PC-3 (cell line): ENCODE results near the gene NCOA7. TPM values are rescaled to one million over a fixed set of nuclear protein-coding genes. Genes with fewer than 3 reads are reported as not detected.

Experiments
- ATAC-seq: fragments of 200-7000 bp; cut with Tn5 transposase; 2 replicates; pipeline ENCODE4 v1.9.1; 2020; ENCODE audit warnings: mild to moderate bottlenecking, moderate library complexity
- BruUV-seq: library from RNA; stranded (reverse); fragments of 400-500 nt; replicated peaks from 2 replicates; lab custom pipeline; 2021; lab: Mats Ljungman, UMichigan
- CTCF ChIA-PET: fragments of 300-600 bp; sonication (Branson Sonifier 250); formaldehyde crosslinking; loops from one replicate; lab custom pipeline; 2022; ENCODE audit warnings: antibody characterized with exemption; lab: Charles Lee
- POLR2A ChIA-PET: fragments of 300-600 bp; sonication (Branson Sonifier 250); formaldehyde crosslinking; loops from one replicate; lab custom pipeline; 2022; ENCODE audit warnings: antibody characterized with exemption; ENCODE audit not compliant: unreplicated experiment; lab: Charles Lee
- DNase-seq: peaks from one replicate; pipeline ENCODE4 v3.0.0-alpha.2; 2015
- H2AFZ ChIP-seq: fragments of 300-600 bp; sonication (generic); 2 replicates; pipeline ENCODE4 v1.6.0; 2016; ENCODE audit warnings: antibody characterized with exemption, low read length
- H3F3A ChIP-seq: fragments of 300-600 bp; sonication (generic); one replicate; pipeline ENCODE4 v1.6.0; 2017; ENCODE audit warnings: antibody characterized with exemption, low read length, control low read depth, mild to moderate bottlenecking; ENCODE audit not compliant: unreplicated experiment
- H3K27ac ChIP-seq: fragments of 300-600 bp; sonication (generic); 2 replicates; pipeline ENCODE4 v1.5.1; 2016; ENCODE audit warnings: mild to moderate bottlenecking, low read length
- H3K27me3 ChIP-seq: fragments of 300-600 bp; sonication (generic); 2 replicates; pipeline ENCODE4 v1.6.1; 2016; ENCODE audit warnings: low read length, mixed read lengths
- H3K36me3 ChIP-seq: fragments of 300-600 bp; sonication (generic); 2 replicates; pipeline ENCODE4 v1.6.1; 2016; ENCODE audit warnings: low read depth, mixed run types, low read length, mixed read lengths
- H3K4me1 ChIP-seq: fragments of 300-600 bp; sonication (generic); 2 replicates; pipeline ENCODE4 v1.5.1; 2016; ENCODE audit warnings: low read length; ENCODE audit not compliant: insufficient read depth
- H3K4me2 ChIP-seq: fragments of 300-600 bp; sonication (generic); 2 replicates; pipeline ENCODE4 v1.6.0; 2016; ENCODE audit warnings: low read length
- H3K4me3 ChIP-seq: fragments of 300-600 bp; sonication (generic); 2 replicates; pipeline ENCODE4 v1.5.1; 2016; ENCODE audit warnings: mild to moderate bottlenecking, low read length, mixed read lengths
- H3K79me2 ChIP-seq: fragments of 300-600 bp; sonication (generic); 2 replicates; pipeline ENCODE4 v1.6.1; 2017; ENCODE audit warnings: low read length, mixed read lengths
- H3K9ac ChIP-seq: fragments of 300-600 bp; sonication (generic); 2 replicates; pipeline ENCODE4 v1.6.0; 2016; ENCODE audit warnings: mild to moderate bottlenecking, low read length
- H3K9me2 ChIP-seq: fragments of 300-600 bp; sonication (generic); replicated peaks from 2 replicates; pipeline ENCODE4 v1.6.1; 2016; ENCODE audit warnings: mixed run types, low read length, mixed read lengths
- H3K9me3 ChIP-seq: fragments of 300-600 bp; sonication (generic); 2 replicates; pipeline ENCODE4 v1.6.1; 2016; ENCODE audit warnings: low read length, mixed read lengths
- H4K20me1 ChIP-seq: fragments of 300-600 bp; sonication (generic); 2 replicates; pipeline ENCODE4 v1.6.1; 2016; ENCODE audit warnings: low read length, mixed read lengths
- EZH2 ChIP-seq: fragments of 300-600 bp; sonication (generic); IDR thresholded peaks from one replicate; pipeline ENCODE4 v1.6.1; 2017; ENCODE audit warnings: antibody characterized with exemption, mild to moderate bottlenecking, low read length; ENCODE audit not compliant: unreplicated experiment
- EZH2phosphoT487 ChIP-seq: fragments of 300-600 bp; sonication (generic); IDR thresholded peaks from 2 replicates; pipeline ENCODE4 v1.6.1; 2018; ENCODE audit warnings: mild to moderate bottlenecking, antibody characterized with exemption, low read length, borderline replicate concordance
- intact Hi-C: fragments of 100-400 bp; cut with micrococcal nuclease; formaldehyde crosslinking; loops from 2 replicates; pipeline ENCODE4 v1.9.0; 2023
- total RNA-seq: library from RNA; depleted of rRNA; stranded (reverse); fragments of >200 nt; gene quantifications from 2 replicates; pipeline ENCODE4 v1.2.3, GENCODE V29; 2014
- TF ChIP-seq, protein P1 (sequence below): fragments of 300-600 bp; sonication (generic); conservative IDR thresholded peaks from 2 replicates; pipeline ENCODE4 v1.5.1; 2017; ENCODE audit warnings: antibody characterized with exemption, low read depth, mild to moderate bottlenecking, low read length

The NCOA7 gene
- total RNA-seq, 1 experiment from 2014 or later, result 13.4 TPM

DNA sequence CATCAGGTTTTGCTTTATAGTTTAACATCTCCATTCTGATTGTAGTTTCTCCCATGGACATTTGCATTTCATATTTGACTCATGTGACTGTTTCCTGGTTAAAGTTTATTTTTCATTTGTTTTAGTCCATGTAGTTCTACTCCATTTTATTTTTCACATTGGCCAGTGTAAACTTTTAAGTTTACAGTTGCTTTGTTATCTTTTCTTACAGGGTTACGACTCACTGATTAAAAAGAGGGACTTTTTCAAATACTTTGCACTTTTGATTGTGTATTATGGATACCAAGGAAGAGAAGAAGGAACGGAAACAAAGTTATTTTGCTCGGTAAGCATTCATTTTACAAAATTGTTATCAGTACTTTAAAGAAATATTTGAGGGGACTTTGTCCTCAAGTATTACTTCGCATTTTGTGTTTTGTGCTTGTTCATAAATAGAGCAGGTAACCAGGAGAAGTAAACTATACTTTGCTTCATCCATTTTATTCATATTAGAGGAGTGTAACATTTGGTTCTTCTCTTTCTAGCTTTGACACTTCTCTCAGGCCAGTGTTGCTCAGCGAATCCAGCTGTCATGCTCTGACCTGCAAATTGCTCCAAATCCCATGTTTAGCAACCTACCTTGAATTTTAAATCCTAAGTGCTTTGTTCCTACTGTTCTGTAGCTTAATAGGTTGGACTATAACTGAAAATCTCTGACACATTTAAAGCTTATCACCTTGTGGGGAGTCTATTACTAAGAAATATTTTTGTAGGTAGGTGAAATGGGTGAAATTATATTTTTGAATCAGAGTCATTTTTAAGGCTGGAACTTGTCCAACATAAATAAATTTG, 24.5 kb downstream of the NCOA7 start:
- ChIA-PET CTCF (interaction anchor here (0.7 kb wide), 1 partner anchor 8 kb away, joined by 3 read pairs; no protein-coding TSS in a partner anchor), POLR2A (no interaction called here)
- Histone ChIP-seq H3K36me3 (no peaks in the 10 kb centered on the region), H3K9me2 (no peaks in the 10 kb centered on the region), H3K4me3 (no peak overlapping the region), H3K4me1 (peaks cover 16% of the 10 kb centered on the region), H3K9me3 (no peaks in the 10 kb centered on the region), H4K20me1 (no peaks in the 10 kb centered on the region), H3K27me3 (no peaks in the 10 kb centered on the region), H3K79me2 (no peaks in the 10 kb centered on the region), H3K9ac (no peak overlapping the region), H3K27ac (no peak overlapping the region), H2AFZ (no peak overlapping the region), H3K4me2 (no peak overlapping the region), H3F3A (no peaks in the 10 kb centered on the region)
- no peak for DNase-seq
- TF ChIP-seq EZH2, result no peak
- TF ChIP-seq, protein P1, sequence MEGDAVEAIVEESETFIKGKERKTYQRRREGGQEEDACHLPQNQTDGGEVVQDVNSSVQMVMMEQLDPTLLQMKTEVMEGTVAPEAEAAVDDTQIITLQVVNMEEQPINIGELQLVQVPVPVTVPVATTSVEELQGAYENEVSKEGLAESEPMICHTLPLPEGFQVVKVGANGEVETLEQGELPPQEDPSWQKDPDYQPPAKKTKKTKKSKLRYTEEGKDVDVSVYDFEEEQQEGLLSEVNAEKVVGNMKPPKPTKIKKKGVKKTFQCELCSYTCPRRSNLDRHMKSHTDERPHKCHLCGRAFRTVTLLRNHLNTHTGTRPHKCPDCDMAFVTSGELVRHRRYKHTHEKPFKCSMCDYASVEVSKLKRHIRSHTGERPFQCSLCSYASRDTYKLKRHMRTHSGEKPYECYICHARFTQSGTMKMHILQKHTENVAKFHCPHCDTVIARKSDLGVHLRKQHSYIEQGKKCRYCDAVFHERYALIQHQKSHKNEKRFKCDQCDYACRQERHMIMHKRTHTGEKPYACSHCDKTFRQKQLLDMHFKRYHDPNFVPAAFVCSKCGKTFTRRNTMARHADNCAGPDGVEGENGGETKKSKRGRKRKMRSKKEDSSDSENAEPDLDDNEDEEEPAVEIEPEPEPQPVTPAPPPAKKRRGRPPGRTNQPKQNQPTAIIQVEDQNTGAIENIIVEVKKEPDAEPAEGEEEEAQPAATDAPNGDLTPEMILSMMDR, result no peak
- TF ChIP-seq EZH2phosphoT487, result no peak
- intact Hi-C loops, result no loop called here
- BruUV-seq, result no TSS peak
- no peak for ATAC-seq

DNA sequence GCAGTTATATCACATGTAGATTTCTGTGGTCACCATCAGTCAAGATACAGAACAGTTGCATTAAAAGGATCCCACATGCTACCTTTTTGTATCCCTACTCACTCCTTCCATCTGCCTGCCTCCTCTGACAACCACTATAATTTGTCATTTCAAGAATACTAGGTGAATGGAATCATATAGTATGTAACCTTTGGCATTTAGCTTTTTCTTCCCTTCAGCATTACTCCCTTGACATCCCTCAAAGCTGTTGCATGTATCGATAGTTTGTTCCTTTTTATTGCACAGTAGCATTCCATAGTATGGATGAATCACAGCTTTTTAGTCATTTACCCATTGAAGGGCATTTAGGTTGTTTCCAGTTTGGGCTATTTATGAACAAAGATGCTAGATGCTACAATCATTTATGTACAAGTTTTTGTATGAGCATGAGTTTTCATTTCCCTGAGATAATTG, 26.1 kb downstream of the NCOA7 start:
- Histone ChIP-seq H3K9me2 (no peaks in the 10 kb centered on the region), H3K4me1 (peaks cover 16% of the 10 kb centered on the region), H3K9ac (no peak overlapping the region), H3K27me3 (no peaks in the 10 kb centered on the region), H3K4me2 (no peak overlapping the region), H3K79me2 (no peaks in the 10 kb centered on the region), H3K27ac (no peak overlapping the region), H4K20me1 (no peaks in the 10 kb centered on the region), H3F3A (no peaks in the 10 kb centered on the region), H3K4me3 (no peak overlapping the region), H3K36me3 (no peaks in the 10 kb centered on the region), H2AFZ (no peak overlapping the region), H3K9me3 (no peaks in the 10 kb centered on the region)
- CTCF ChIA-PET, result no interaction called here
- TF ChIP-seq EZH2phosphoT487, result no peak
- TF ChIP-seq EZH2, result no peak
- TF ChIP-seq, protein P1, result no peak
- intact Hi-C loops, result no loop called here
- no peak for ATAC-seq
- no peak for DNase-seq
- POLR2A ChIA-PET, result no interaction called here
- no TSS peak for BruUV-seq

DNA sequence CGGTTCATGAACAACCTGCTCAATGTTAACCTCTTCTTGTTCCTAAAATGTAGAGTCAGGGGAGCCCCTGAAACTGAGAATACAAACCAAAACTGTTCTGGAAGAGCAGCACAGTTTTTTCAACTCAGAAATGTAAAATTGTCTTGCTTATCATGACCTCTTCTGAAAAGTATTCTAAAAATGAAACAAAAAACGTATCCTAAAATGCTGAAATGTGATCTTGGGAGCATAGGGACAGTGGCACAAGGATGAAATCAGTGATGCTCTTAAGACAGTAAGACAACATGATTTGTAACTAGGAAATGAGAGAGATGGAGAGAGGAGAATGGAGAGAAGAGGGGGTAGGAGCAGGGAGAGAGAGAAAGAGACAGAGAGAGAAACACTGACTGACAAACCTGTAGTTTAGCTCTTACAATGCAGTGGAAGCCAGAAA, 27.5 kb downstream of the NCOA7 start:
- Histone ChIP-seq H3K79me2 (no peaks in the 10 kb centered on the region), H3K27ac (no peak overlapping the region), H3F3A (no peaks in the 10 kb centered on the region), H3K4me1 (peaks cover 4% of the 10 kb centered on the region; the same call in 1 of the 2 replicates), H3K4me3 (no peak overlapping the region), H3K36me3 (no peaks in the 10 kb centered on the region), H3K9ac (no peak overlapping the region), H3K9me3 (no peaks in the 10 kb centered on the region), H4K20me1 (no peaks in the 10 kb centered on the region), H3K9me2 (no peaks in the 10 kb centered on the region), H3K27me3 (no peaks in the 10 kb centered on the region), H3K4me2 (no peak overlapping the region), H2AFZ (no peak overlapping the region)
- DNase-seq (no peak), ATAC-seq (no peak)
- intact Hi-C loops, result no loop called here
- ChIA-PET POLR2A (no interaction called here), CTCF (no interaction called here)
- BruUV-seq, result no TSS peak
- TF ChIP-seq EZH2, result no peak
- TF ChIP-seq, protein P1, result no peak
- TF ChIP-seq EZH2phosphoT487, result no peak
